ENCODE data around the gene RBM4.
A peak's percentile ranks its signal among the peaks of the same experiment; 100 is the strongest.

GRCh38 chr11:66637557-66638176 lies 836 bp upstream of the RBM4 start:
- TF ChIP-seq BHLHE40 (IDR thresholded peaks at IDR 0.05; ENCODE audit: low read length) (no peak), RAD21 (CRISPR knock-in tag; conservative IDR thresholded peaks at IDR 0.05 in 1 of 2, IDR thresholded peaks at IDR 0.05 in 1 of 2) (no peak), HNRNPLL (IDR thresholded peaks at IDR 0.05; ENCODE audit: low read depth, low read length, poor library complexity, severe bottlenecking) (no peak), EP300 (IDR thresholded peaks at IDR 0.05; ENCODE audit: low read length) (no peak), PURB (CRISPR knock-in tag; IDR thresholded peaks at IDR 0.05; ENCODE audit: low read depth) (no peak), ZFP1 (CRISPR knock-in tag; IDR thresholded peaks at IDR 0.05) (no peak), KHSRP (IDR thresholded peaks at IDR 0.05) (no peak), TAL1 (IDR thresholded peaks at IDR 0.05) (no peak)
- TF ChIP-seq, protein P1, sequence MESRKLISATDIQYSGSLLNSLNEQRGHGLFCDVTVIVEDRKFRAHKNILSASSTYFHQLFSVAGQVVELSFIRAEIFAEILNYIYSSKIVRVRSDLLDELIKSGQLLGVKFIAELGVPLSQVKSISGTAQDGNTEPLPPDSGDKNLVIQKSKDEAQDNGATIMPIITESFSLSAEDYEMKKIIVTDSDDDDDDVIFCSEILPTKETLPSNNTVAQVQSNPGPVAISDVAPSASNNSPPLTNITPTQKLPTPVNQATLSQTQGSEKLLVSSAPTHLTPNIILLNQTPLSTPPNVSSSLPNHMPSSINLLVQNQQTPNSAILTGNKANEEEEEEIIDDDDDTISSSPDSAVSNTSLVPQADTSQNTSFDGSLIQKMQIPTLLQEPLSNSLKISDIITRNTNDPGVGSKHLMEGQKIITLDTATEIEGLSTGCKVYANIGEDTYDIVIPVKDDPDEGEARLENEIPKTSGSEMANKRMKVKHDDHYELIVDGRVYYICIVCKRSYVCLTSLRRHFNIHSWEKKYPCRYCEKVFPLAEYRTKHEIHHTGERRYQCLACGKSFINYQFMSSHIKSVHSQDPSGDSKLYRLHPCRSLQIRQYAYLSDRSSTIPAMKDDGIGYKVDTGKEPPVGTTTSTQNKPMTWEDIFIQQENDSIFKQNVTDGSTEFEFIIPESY (CRISPR knock-in tag; IDR thresholded peaks at IDR 0.05), result no peak
- TF ChIP-seq, protein P2, sequence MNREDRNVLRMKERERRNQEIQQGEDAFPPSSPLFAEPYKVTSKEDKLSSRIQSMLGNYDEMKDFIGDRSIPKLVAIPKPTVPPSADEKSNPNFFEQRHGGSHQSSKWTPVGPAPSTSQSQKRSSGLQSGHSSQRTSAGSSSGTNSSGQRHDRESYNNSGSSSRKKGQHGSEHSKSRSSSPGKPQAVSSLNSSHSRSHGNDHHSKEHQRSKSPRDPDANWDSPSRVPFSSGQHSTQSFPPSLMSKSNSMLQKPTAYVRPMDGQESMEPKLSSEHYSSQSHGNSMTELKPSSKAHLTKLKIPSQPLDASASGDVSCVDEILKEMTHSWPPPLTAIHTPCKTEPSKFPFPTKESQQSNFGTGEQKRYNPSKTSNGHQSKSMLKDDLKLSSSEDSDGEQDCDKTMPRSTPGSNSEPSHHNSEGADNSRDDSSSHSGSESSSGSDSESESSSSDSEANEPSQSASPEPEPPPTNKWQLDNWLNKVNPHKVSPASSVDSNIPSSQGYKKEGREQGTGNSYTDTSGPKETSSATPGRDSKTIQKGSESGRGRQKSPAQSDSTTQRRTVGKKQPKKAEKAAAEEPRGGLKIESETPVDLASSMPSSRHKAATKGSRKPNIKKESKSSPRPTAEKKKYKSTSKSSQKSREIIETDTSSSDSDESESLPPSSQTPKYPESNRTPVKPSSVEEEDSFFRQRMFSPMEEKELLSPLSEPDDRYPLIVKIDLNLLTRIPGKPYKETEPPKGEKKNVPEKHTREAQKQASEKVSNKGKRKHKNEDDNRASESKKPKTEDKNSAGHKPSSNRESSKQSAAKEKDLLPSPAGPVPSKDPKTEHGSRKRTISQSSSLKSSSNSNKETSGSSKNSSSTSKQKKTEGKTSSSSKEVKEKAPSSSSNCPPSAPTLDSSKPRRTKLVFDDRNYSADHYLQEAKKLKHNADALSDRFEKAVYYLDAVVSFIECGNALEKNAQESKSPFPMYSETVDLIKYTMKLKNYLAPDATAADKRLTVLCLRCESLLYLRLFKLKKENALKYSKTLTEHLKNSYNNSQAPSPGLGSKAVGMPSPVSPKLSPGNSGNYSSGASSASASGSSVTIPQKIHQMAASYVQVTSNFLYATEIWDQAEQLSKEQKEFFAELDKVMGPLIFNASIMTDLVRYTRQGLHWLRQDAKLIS (CRISPR knock-in tag; IDR thresholded peaks at IDR 0.05), result 0 out of 2 replicates have a peak, but pooled peaks have one; percentile 49
- TF ChIP-seq, protein P3, sequence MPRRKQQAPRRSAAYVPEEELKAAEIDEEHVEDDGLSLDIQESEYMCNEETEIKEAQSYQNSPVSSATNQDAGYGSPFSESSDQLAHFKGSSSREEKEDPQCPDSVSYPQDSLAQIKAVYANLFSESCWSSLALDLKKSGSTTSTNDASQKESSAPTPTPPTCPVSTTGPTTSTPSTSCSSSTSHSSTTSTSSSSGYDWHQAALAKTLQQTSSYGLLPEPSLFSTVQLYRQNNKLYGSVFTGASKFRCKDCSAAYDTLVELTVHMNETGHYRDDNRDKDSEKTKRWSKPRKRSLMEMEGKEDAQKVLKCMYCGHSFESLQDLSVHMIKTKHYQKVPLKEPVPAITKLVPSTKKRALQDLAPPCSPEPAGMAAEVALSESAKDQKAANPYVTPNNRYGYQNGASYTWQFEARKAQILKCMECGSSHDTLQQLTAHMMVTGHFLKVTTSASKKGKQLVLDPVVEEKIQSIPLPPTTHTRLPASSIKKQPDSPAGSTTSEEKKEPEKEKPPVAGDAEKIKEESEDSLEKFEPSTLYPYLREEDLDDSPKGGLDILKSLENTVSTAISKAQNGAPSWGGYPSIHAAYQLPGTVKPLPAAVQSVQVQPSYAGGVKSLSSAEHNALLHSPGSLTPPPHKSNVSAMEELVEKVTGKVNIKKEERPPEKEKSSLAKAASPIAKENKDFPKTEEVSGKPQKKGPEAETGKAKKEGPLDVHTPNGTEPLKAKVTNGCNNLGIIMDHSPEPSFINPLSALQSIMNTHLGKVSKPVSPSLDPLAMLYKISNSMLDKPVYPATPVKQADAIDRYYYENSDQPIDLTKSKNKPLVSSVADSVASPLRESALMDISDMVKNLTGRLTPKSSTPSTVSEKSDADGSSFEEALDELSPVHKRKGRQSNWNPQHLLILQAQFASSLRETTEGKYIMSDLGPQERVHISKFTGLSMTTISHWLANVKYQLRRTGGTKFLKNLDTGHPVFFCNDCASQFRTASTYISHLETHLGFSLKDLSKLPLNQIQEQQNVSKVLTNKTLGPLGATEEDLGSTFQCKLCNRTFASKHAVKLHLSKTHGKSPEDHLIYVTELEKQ (CRISPR knock-in tag; IDR thresholded peaks at IDR 0.05), result no peak
